ENCODE results near the gene GRIA3. TPM values are rescaled to one million over a fixed set of nuclear protein-coding genes. Genes with fewer than 3 reads are reported as not detected.

The GRIA3 gene
- total RNA-seq, 1 experiment from 2014 or later = not detected

- POLR2A ChIA-PET = no interaction called here
- RAD21 ChIA-PET (ENCODE audit: low non-redundant PET in 1 of 2, low total read pairs in 2 of 2, uncharacterized antibody in 2 of 2, unreplicated experiment in 2 of 2) = no interaction called here
- no peak overlapping the region for H3K27ac ChIP-seq (ENCODE audit: low read depth, low read length)
- no peak overlapping the region for H2AFZ ChIP-seq (ENCODE audit: low read depth, low read length, poor library complexity, severe bottlenecking)
- H3K9me3 ChIP-seq (ENCODE audit: control insufficient read depth in 1 of 2, insufficient read depth in 1 of 2, low read depth in 1 of 2, low read length in 2 of 2) = no peaks in the 10 kb centered on the region
- no peak for TF ChIP-seq REST (IDR thresholded peaks at IDR 0.05; ENCODE audit: low read depth)
- no peak for TF ChIP-seq SRF (IDR thresholded peaks at IDR 0.05; ENCODE audit: low read depth)
- no peak for TF ChIP-seq EZH2phosphoT487 (IDR thresholded peaks at IDR 0.05; ENCODE audit: borderline replicate concordance)
- no peak for TF ChIP-seq ZFX (IDR thresholded peaks at IDR 0.05)
- TF ChIP-seq CEBPB (IDR thresholded peaks at IDR 0.05; ENCODE audit: low read depth) = no peak
- TF ChIP-seq ATF3 (IDR thresholded peaks at IDR 0.05) = no peak
- TF ChIP-seq FOSL1 (IDR thresholded peaks at IDR 0.05; ENCODE audit: low read depth) = no peak
- no peak for TF ChIP-seq EZH2 (IDR thresholded peaks at IDR 0.05)
- no peak for TF ChIP-seq YY1 (IDR thresholded peaks at IDR 0.05; ENCODE audit: extremely low read depth, insufficient replicate concordance, low read depth, low read length)
- no peak for TF ChIP-seq RAD21 (IDR thresholded peaks at IDR 0.05; ENCODE audit: low read depth)
- TF ChIP-seq CTCF (IDR thresholded peaks at IDR 0.05 in 2 of 3, conservative IDR thresholded peaks at IDR 0.05 in 1 of 3; ENCODE audit: borderline replicate concordance in 1 of 3, insufficient read depth in 1 of 3, low read depth in 2 of 3, low read length in 2 of 3) = no peak
- no peak for TF ChIP-seq SP1 (IDR thresholded peaks at IDR 0.05; ENCODE audit: low read depth)
- no peak for TF ChIP-seq JUND (IDR thresholded peaks at IDR 0.05)
- no peak for TF ChIP-seq SIN3A (IDR thresholded peaks at IDR 0.05; ENCODE audit: low read depth)
- TF ChIP-seq ELF1 (IDR thresholded peaks at IDR 0.05; ENCODE audit: borderline replicate concordance, low read depth) = no peak
- TF ChIP-seq ZNF274 (IDR thresholded peaks at IDR 0.05; ENCODE audit: low read depth, low read length) = no peak
- TF ChIP-seq TCF7L2 (IDR thresholded peaks at IDR 0.05; ENCODE audit: borderline replicate concordance, extremely low read depth, insufficient read depth, insufficient read length) = no peak
- H3K9me2 ChIP-seq (ENCODE audit: insufficient read depth) = no peaks in the 10 kb centered on the region
- no peaks in the 10 kb centered on the region for H4K20me1 ChIP-seq (ENCODE audit: insufficient read depth)
- H3K36me3 ChIP-seq (ENCODE audit: control insufficient read depth in 1 of 2, insufficient read depth in 2 of 2, low read length in 2 of 2) = no peaks in the 10 kb centered on the region
- H3K4me2 ChIP-seq (ENCODE audit: low read length) = no peak overlapping the region
- H3K27me3 ChIP-seq (ENCODE audit: insufficient read depth, low read length) = no peaks in the 10 kb centered on the region
- DNase-seq (ENCODE audit: low read depth, low spot score) (no peak), ATAC-seq (no peak)
- H3K4me3 ChIP-seq (replicated peaks in 1 of 2; ENCODE audit: low read depth in 1 of 2, low read length in 2 of 2) = no peak overlapping the region
- no peaks in the 10 kb centered on the region for H3K79me2 ChIP-seq (ENCODE audit: insufficient read depth, low read length)
- no TSS peak for BruUV-seq (replicated peaks)
- CTCF ChIA-PET = no interaction called here
- H3K4me1 ChIP-seq (ENCODE audit: control insufficient read depth in 1 of 2, insufficient read depth in 2 of 2, low read length in 2 of 2) = no peaks in the 10 kb centered on the region
- H3K9ac ChIP-seq (ENCODE audit: low read length) = no peak overlapping the region
- intact Hi-C loops (cut with micrococcal nuclease) = no loop called here
Observed at GRCh38 chrX:123454712-123455431, 270.8 kb downstream of the GRIA3 start.
